ENCODE data around the gene EMD. TPM values are rescaled to one million over a fixed set of nuclear protein-coding genes. Genes with fewer than 3 reads are reported as not detected.
"Not testable (repeated sequence)": the region's sequence is repeated elsewhere in the genome, so short reads cannot be mapped to it uniquely, and the experiment has no call there.

Gene EMD
- total RNA-seq, 1 donor from 2014 or later: 55.9 TPM

- intact Hi-C loops (cut with micrococcal nuclease): not testable (repeated sequence)
Observed at GRCh38 chrX:154389812-154390747, 11.0 kb downstream of the EMD start.

- intact Hi-C loops (cut with micrococcal nuclease): loop anchor here (5.0 kb wide), 6 partner anchors 41 to 469 kb away; partner anchors contain the start of genes ARHGAP4, FAM3A, GDI1 and HCFC1
Observed at GRCh38 chrX:154396363-154396762, 17.3 kb downstream of the EMD start.

- intact Hi-C loops (cut with micrococcal nuclease): loop anchor here (5.0 kb wide), 6 partner anchors 40 to 470 kb away; partner anchors contain the start of genes ARHGAP4, FAM3A, GDI1 and HCFC1
Observed at GRCh38 chrX:154396973-154397887, 18.1 kb downstream of the EMD start.

GRCh38 chrX:154397888-154398667 lies 19.0 kb downstream of the EMD start, which contains the start of gene RPL10:
TSS of gene RPL10 (plus strand) at chrX:154398377. CDS start at chrX:154398520, 143 bp downstream.
- intact Hi-C loops (cut with micrococcal nuclease): loop anchor here (5.0 kb wide), 6 partner anchors 39 to 471 kb away; partner anchors contain the start of genes ARHGAP4, FAM3A, GDI1 and HCFC1

GRCh38 chrX:154398668-154399526 lies 19.8 kb downstream of the EMD start:
- intact Hi-C loops (cut with micrococcal nuclease): loop anchor here (1.0 to 5.0 kb wide), 7 partner anchors 12 to 472 kb away; partner anchors contain the start of genes ARHGAP4, FAM3A, GDI1 and HCFC1

GRCh38 chrX:154399527-154400368 lies 20.7 kb downstream of the EMD start:
- intact Hi-C loops (cut with micrococcal nuclease): loop anchor here (1.0 to 5.0 kb wide), 7 partner anchors 12 to 472 kb away; partner anchors contain the start of genes ARHGAP4, FAM3A, GDI1 and HCFC1

- intact Hi-C loops (cut with micrococcal nuclease): not testable (repeated sequence)
Observed at GRCh38 chrX:154400369-154400817, 21.3 kb downstream of the EMD start.

- intact Hi-C loops (cut with micrococcal nuclease): no loop called here
Observed at GRCh38 chrX:154401045-154401799, 22.1 kb downstream of the EMD start.

GRCh38 chrX:154401918-154402621 lies 23.0 kb downstream of the EMD start:
- intact Hi-C loops (cut with micrococcal nuclease): no loop called here

- intact Hi-C loops (cut with micrococcal nuclease): no loop called here
Observed at GRCh38 chrX:154402622-154403127, 23.6 kb downstream of the EMD start.

- intact Hi-C loops (cut with micrococcal nuclease): no loop called here
Observed at GRCh38 chrX:154403192-154403591, 24.1 kb downstream of the EMD start.

GRCh38 chrX:154403858-154404257 lies 24.8 kb downstream of the EMD start:
- intact Hi-C loops (cut with micrococcal nuclease): no loop called here

GRCh38 chrX:154404625-154405192 lies 25.6 kb downstream of the EMD start:
- intact Hi-C loops (cut with micrococcal nuclease): no loop called here

GRCh38 chrX:154408659-154409221 lies 29.6 kb downstream of the EMD start:
- intact Hi-C loops (cut with micrococcal nuclease): no loop called here

GRCh38 chrX:154409222-154409871 lies 30.3 kb downstream of the EMD start, which contains the start of gene DNASE1L1:
TSS of gene DNASE1L1 (minus strand) at chrX:154409254. CDS start at chrX:154405568, 3,686 bp downstream.
- intact Hi-C loops (cut with micrococcal nuclease): no loop called here
